Activated CD4-positive, alpha-beta T cell treated with anti-CD3 and anti-CD28 coated beads for 48 hours (primary cell): ENCODE results near the gene UNKL.
"Not testable (repeated sequence)": the region's sequence is repeated elsewhere in the genome, so short reads cannot be mapped to it uniquely, and the experiment has no call there.

Experiments
- DNase-seq: peaks from one replicate; pipeline ENCODE4 v3.0.0-alpha.2; 2020

Gene UNKL

GRCh38 chr16:1335211-1335971, 79.1 kb downstream of the UNKL start:
- no peak for DNase-seq

- no peak for DNase-seq
These were observed 79.8 kb downstream of the UNKL start for GRCh38 chr16:1334739-1335138.

GRCh38 chr16:1333854-1334700, 80.4 kb downstream of the UNKL start:
- no peak for DNase-seq

- DNase-seq: peak; percentile 65
These were observed 81.2 kb downstream of the UNKL start, which contains the start of gene BAIAP3 for GRCh38 chr16:1333149-1333812. TSS of gene BAIAP3 (plus strand) at chr16:1333645. CDS start at chr16:1338550, 4,905 bp downstream.

GRCh38 chr16:1332618-1333148, 81.8 kb downstream of the UNKL start:
- no peak for DNase-seq

- peak; percentile 38 for DNase-seq
These were observed 82.5 kb downstream of the UNKL start for GRCh38 chr16:1331712-1332617.

- no peak for DNase-seq
These were observed 83.4 kb downstream of the UNKL start for GRCh38 chr16:1330931-1331711.

GRCh38 chr16:1330260-1330914, 84.1 kb downstream of the UNKL start:
- peak; percentile 62 for DNase-seq

- DNase-seq: not testable (repeated sequence)
These were observed 85.5 kb downstream of the UNKL start for GRCh38 chr16:1328961-1329360.

GRCh38 chr16:1328136-1328535, 86.4 kb downstream of the UNKL start:
- not testable (repeated sequence) for DNase-seq

- no peak for DNase-seq
These were observed 86.9 kb downstream of the UNKL start for GRCh38 chr16:1327619-1327947.

- no peak for DNase-seq
These were observed 87.4 kb downstream of the UNKL start for GRCh38 chr16:1326946-1327618.

- no peak for DNase-seq
These were observed 88.1 kb downstream of the UNKL start for GRCh38 chr16:1326391-1326790.

- no peak for DNase-seq
These were observed 88.7 kb downstream of the UNKL start for GRCh38 chr16:1325673-1326371.

GRCh38 chr16:1325261-1325660, 89.2 kb downstream of the UNKL start:
- DNase-seq: no peak

- DNase-seq: no peak
These were observed 90.1 kb downstream of the UNKL start for GRCh38 chr16:1324286-1324826.

- DNase-seq: no peak
These were observed 90.9 kb downstream of the UNKL start for GRCh38 chr16:1323296-1324239.

GRCh38 chr16:1322407-1322806, 92.1 kb downstream of the UNKL start:
- DNase-seq: no peak
